Left hindlimb (tissue), 1 donor: ENCODE data around the gene GABRG3.

Experiments
- DNase-seq: peaks from one replicate; pipeline ENCODE4 v3.0.0-alpha.2; 2018

Gene GABRG3

DNA sequence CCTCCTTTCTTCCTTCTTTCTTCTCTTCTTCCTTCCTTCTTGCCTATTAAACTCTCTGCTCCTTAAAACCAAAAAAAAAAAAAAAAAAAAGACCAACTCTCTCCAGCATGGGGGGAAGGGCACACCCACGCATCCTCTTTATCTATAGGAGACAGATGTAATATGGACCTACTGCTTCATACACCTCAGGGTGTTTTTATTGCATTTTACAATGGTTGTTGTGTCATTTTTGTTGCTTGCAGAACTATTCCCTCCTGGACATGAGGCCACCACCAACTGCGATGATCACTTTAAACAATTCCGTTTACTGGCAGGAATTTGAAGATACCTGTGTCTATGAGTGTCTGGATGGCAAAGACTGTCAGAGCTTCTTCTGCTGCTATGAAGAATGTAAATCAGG is 561.4 kb downstream of the GABRG3 start:
- DNase-seq, result no peak

DNA sequence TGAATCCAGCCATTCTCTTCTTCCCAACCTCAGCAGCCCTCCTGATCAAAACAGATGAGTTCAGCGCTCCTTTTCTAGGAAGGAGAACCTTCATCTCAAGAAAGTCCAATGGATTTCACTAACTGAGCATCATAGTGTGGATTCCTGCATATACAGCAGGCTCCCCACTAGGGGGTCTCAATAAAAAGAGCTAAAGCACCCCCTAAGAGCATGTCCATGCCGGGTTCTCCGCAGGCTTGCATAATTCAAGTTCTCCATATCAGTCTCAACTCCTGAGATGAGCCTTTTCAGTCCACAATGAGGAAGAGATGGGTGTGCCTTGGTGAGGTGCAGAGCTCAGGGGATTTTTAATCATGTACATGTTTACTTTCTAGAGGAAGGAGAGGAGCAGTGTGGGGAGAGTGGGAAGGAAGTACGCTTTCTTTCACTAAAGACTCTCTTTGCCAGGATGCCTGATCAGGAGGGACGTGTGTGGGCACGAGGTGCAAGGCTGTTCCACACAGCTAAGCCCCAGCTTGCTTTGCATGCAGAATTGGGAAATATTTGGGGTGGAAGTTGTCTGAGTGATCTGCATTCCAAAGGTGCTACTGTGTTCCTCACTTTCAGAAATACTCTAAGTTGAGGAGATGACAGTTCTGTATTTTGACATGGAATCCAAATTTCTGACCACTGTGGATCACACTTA is 564.6 kb downstream of the GABRG3 start:
- no peak for DNase-seq

- DNase-seq, result no peak
These were observed 567.3 kb downstream of the GABRG3 start for GRCh38 chr15:27538325-27538724.

- DNase-seq, result no peak
These were observed 570.6 kb downstream of the GABRG3 start for GRCh38 chr15:27541581-27541980.

GRCh38 chr15:27545494-27546255 is 574.7 kb downstream of the GABRG3 start:
- DNase-seq, result no peak

- no peak for DNase-seq
These were observed 578.8 kb downstream of the GABRG3 start for GRCh38 chr15:27549746-27550145.

DNA sequence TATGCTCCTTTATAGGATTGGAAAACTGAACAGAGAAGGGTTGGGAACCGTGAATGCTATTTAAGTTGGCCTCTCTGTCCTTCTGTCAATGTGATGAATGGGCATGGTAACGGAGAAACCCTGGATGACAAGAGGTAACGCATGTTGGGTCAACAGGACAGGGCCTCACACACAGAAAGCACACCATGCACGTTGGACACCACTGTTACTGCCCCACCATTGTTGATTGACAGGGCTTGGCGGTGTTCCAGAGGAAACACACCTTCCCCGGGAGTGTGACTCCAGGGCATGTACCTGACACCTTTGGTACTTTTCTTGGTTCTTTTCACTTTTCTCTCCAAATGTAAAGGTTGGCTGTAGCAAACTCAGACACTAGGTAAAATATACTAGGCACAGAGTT is 579.7 kb downstream of the GABRG3 start:
- DNase-seq, result no peak

GRCh38 chr15:27561816-27562215 is 590.8 kb downstream of the GABRG3 start:
- DNase-seq, result no peak

DNA sequence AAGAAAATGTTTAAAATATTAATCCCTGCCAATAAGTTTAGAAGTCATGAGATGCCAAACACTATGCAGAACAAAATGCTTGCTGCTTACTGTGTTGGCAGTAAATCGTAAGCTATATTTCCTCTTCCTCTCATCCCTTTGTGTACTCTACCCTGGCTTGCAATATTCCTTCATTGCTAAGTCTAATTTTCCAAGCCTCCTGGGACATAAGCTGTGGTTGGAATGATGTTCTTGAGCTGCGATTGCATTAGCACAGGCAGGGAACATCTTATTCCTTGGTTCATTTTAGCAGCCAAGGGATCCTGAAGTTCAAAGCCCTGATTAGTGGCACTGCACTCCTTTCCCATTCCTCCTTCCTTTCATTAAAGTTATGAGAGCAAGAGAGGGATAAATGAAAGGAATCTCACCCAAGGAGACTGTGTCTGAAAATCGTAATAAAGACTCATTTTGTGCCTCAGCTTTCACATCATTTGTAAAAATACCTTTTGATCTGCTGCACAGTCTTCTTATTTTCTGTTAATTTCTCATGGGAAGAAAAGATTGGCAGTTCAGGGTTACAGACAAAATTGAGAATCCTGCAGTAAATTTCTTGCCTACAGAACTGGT is 592.9 kb downstream of the GABRG3 start:
- DNase-seq, result no peak

- DNase-seq, result no peak
These were observed 593.7 kb downstream of the GABRG3 start for GRCh38 chr15:27564656-27565055.

GRCh38 chr15:27570746-27571145 is 599.8 kb downstream of the GABRG3 start:
- no peak for DNase-seq

- DNase-seq, result no peak
These were observed 603.0 kb downstream of the GABRG3 start for GRCh38 chr15:27573805-27574485.

DNA sequence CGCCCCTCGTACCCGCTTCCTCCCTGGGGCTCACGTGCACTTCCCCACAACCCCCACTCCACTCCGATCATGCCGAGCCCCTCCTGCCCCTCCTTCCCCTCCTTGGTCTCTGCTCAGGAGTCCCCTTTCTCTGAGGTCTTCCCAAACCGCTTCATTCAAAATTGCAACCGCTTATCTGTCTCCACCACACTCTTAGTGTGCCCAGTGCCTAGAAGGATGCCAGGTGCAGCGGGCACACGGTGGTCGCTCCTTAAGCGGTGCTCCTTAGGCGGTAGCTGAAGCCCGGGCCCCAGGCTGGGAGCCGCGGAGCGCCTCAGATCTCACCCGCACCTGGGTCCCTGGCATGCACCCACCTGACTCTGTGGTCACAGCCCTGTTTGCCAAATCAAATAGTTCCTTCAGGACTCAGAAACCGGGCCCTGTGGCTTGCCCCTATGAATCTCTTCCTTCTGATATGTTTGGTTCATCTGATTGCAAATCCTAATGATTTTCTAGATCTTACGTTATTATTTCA is 603.6 kb downstream of the GABRG3 start:
- DNase-seq, result no peak

GRCh38 chr15:27575521-27575920 is 604.5 kb downstream of the GABRG3 start:
- no peak for DNase-seq

DNA sequence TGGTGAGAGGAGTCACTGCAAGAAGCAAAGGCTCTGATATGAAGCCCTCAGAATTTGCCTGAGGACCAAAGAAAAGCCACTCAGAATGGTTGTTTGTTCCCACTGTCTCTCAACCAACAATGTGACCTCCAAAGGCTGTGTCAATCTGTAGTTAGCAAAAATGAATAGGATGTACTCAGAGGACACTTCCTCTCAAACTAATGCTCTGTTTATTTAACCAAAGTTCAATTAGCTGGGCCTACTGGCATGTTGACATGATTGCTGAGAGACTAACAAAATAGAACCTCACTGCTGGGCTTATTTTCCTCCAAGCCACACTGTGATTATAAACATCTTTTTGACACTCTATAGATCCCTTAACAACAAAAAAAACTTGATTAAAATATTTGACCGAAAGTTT is 605.6 kb downstream of the GABRG3 start:
- no peak for DNase-seq

GRCh38 chr15:27579738-27580137 is 608.8 kb downstream of the GABRG3 start:
- no peak for DNase-seq

- DNase-seq, result no peak
These were observed 611.9 kb downstream of the GABRG3 start for GRCh38 chr15:27582726-27583410.

- DNase-seq, result no peak
These were observed 612.7 kb downstream of the GABRG3 start for GRCh38 chr15:27583651-27584050.

- DNase-seq, result no peak
These were observed 614.2 kb downstream of the GABRG3 start for GRCh38 chr15:27585041-27585640.

DNA sequence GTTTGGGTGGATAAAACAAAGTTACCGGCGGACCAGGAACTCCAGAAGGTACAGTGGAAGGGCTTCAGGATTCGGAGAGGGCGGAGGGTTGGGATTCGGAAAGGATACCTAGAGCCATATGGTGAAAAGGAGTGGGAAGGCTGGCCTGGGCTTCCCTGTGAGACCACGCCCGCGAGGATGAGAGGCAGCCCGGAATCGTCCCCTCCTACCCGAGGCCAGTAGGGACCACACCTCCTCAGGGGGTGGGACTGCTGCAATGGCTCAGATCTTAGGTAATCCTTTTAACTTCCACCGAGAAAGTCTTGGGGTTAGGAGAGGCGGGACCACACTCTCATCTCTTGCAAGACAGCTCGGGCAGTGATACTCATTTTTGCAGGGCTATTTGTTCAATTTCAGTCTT is 616.8 kb downstream of the GABRG3 start:
- DNase-seq, result no peak

- DNase-seq, result no peak
These were observed 618.3 kb downstream of the GABRG3 start for GRCh38 chr15:27589260-27589659.

- DNase-seq, result no peak
These were observed 618.8 kb downstream of the GABRG3 start for GRCh38 chr15:27589782-27590181.
